ENCODE measurements around the gene FERMT2.
"Not testable (repeated sequence)": the region's sequence is repeated elsewhere in the genome, so short reads cannot be mapped to it uniquely, and the experiment has no call there.

FERMT2 gene

GRCh38 chr14:52895000-52895399 lies 55.9 kb downstream of the FERMT2 start:
- no peak for DNase-seq

DNA sequence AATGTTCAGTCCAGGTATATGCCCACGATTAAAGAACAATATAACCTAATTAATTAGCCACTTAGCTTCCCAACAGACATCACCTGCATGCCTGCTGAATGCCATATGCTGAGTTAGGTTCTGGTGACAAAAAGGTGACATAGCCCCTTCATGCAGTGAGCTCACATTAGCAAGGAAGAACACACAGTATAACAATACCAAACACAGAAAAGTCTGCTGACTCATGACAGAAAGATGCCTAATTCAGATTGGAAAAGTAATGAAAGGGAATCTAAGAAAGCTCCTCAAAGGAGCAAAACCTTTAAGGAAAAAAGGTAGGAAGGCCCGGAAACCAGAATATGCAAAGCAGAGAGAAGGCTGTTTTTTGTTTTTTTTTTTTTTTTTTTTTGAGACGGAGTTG lies 59.0 kb downstream of the FERMT2 start:
- DNase-seq: peak; percentile 15

DNA sequence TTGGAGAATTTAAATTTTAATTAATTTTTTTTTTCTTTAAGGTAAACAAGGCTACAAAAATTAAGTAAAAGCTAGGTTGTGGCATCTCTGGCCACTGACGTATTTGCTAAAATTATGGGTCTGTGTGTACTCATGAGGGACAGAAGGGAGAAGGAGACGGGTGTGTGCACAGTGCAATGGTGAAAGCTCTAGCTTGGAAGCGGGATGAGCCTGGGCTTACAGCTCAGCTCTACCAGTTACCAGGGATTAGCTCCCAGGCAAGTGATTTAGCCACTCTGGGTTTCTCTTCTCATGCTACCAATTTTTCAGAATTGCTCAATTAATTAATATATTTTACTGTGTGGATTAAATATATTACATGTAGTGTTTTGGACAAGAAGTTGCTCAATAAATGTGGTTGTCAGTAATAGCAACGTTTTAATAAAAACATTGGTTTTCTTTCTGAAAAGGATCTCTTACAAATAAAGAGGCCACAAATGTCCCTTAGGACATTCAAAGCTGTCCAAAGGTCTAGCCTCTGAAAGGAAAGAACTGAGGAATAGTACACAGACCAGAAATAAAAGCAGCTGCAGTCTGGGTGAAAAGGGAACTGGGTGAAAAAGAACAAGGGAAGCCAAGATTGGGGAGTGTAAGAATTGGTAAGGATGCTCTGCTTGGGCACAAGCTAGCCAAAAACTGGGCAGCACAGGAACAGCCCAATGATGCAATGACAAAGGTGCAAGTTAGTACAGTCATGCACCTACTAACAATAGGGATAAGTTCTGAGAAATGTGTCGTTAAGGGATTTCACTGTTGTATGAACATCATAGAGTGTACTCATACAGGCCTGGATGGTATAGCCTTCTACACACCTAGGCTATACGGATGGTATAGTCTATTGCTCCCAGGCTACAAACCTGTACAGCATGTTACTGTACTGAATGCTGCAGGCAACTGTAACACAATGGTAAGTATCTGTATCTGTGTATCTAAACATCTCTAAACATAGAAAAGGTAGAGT lies 61.7 kb downstream of the FERMT2 start:
- no peak for DNase-seq

- no peak for DNase-seq
These were observed 62.7 kb downstream of the FERMT2 start for GRCh38 chr14:52888159-52888558.

GRCh38 chr14:52885230-52885629 lies 65.6 kb downstream of the FERMT2 start:
- DNase-seq: no peak

- no peak for DNase-seq
These were observed 67.2 kb downstream of the FERMT2 start for GRCh38 chr14:52883658-52884057.

GRCh38 chr14:52882824-52883223 lies 68.0 kb downstream of the FERMT2 start:
- no peak for DNase-seq

GRCh38 chr14:52879958-52880357 lies 70.9 kb downstream of the FERMT2 start:
- DNase-seq: no peak

DNA sequence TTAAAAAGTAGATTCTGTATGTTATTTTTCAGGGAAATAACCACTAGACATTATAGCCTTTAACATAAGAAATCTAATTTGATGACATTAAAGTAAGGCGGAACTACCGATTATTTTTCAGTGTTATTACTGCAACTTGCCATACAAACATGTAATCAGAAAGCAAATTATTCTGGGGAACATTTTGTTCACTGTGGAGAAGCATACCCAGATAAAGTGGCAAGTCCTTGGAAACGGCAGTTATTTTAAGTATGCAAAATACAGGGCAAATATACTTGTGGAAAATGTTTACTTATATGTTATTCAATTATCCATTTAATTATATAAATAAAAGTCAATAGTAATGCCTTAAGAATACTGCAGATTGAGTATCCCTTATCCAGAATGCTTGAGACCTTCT lies 71.9 kb downstream of the FERMT2 start:
- no peak for DNase-seq

DNA sequence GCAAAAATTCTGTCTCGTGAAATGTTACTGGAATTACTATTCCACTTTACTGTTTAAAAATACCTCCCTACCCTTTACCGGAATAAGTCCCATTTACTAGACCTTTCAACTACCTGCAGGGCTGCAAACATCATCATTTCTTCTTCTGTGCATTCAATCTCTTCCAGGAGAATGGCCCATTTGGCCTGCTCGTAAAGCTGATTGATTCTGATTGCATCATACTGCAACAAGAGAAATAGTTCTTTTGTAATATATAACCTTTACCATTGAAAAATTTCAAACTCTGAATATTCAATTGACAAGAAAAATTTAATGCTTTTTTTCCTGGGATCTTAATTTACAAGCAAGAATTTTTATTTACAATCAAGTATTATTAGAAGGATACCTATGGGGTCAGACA lies 72.4 kb downstream of the FERMT2 start:
- DNase-seq: no peak

- DNase-seq: no peak
These were observed 73.2 kb downstream of the FERMT2 start for GRCh38 chr14:52877628-52878027.

DNA sequence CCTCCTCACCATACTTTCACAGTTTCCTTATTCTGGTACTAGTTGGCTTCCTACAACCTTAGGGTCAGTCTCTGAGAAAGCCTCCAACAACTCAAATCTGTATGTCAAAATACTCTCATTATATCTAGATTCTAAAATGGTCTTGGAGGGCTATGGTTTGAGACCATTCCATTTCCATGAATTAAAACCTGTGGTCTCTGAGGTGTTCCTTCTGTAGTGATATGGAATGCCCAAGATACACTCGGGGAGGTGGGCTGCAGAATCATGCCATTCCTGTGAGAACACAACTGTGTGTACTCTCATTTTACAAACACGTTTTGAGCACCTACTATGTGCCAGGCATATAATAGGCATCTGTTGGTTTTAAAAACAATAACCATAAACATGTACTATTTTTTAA lies 74.0 kb downstream of the FERMT2 start:
- DNase-seq: no peak

DNA sequence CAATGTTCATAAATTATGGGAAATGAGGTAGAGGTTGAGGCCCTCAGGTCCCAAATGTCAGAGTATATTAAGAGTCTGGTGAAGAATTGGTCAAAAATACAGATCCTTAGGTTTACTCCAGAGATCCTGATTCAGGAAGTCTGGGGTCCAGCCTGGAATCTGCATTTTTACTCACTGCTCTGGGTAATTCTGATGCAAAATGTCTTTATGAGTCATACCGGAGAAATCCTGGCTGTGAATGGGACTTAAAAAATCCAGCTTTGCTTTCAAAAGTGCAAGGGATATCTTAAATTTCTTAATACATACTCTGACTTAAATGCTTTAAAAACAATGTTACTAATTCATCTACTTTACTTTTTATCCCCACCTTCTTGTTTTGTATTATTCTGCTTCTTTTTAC lies 74.5 kb downstream of the FERMT2 start:
- no peak for DNase-seq

DNA sequence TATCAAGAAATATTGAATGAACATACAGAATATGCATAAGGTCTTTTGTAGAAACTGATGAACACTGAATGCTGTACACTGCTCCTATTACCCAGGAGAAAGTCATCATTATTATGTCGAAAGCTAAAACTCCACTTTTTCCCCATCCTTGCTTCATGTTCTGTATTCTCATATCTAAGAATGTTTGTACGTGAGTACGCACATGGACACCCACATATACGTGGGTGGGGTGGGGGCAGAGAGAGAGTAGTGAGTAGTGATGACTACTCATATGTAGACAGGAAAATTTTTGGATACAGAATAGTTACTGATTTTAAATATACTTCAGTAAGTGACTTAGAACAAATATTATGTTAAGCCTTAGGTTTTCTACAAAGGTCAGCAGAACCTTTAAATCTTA lies 75.1 kb downstream of the FERMT2 start:
- DNase-seq: no peak

DNA sequence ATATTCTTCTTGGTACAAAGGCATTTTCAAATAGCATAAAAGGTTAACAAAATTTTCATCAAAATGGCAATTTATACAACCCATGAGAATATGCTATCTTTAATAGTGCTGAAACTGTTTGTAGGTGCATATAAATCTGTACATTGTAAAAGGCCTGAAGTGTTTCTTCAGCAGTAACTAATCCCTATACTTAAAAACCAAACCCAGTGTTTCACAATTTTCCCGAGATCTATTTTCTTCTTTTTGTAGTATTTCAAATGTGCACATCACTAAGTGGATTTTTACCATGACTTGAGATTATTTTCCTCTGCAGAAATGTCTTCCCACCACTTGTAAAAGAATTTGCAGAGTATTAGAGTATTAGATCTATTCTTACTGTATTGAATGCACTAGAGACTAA lies 76.5 kb downstream of the FERMT2 start:
- DNase-seq: no peak

DNA sequence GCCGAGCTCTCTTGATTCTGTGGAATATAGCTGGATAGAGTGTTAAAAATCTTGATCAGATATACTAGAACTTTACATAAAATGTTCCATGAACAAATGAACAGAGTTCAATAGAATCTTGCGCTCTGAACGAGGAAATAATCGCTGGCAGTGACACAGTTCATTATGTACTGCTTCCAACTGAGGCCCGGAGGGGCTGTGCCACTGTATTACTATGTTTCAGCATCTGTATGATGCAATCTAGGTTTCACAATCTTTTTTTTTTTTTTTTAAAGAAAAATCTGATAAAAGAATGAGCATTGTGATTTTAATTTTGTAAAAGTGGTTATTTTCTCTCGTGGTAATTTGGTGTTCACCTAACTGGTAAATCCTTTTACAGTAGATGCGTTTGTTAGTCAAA lies 77.2 kb downstream of the FERMT2 start:
- no peak for DNase-seq

DNA sequence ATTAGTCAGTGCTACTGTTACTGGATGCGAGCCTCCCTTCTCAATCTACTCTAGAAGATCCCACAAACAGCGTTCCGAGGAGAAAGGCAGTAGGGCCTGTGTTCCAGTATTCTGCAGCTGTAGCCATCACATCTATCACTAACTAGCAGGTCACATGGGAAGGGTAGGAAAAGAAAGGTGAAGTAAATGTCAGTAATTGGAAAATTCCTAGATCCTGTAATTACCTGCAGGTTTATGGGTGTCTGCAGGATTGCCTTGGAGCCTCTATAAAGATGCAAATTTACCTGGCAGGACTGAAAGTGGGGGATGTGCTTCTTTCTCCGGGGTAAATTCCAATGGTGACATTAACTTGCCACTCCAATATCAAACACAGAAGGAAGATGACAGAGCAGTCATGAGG lies 77.8 kb downstream of the FERMT2 start:
- no peak for DNase-seq

GRCh38 chr14:52871606-52872005 lies 79.2 kb downstream of the FERMT2 start:
- no peak for DNase-seq

GRCh38 chr14:52868911-52869618 lies 81.8 kb downstream of the FERMT2 start:
- DNase-seq: no peak

GRCh38 chr14:52864893-52865292 lies 86.0 kb downstream of the FERMT2 start:
- not testable (repeated sequence) for DNase-seq

DNA sequence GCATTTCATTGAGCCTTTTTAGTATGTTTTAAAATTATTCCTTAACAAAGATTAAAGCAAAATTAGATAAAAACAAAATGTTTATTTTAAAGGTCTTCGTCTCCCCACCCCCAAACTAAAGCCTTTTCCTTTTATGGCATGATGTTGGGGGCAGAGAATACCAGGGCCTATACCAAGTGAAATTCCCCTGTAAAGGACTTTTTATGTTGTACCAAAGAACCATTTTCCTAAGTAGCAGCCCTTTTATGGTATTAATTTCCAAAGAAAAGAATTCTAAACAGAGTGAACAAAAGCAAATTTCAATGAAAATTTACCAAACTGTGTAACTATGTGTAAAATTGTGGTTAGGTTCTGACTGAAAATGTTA lies 87.5 kb downstream of the FERMT2 start:
- DNase-seq: no peak

- no peak for DNase-seq
These were observed 88.1 kb downstream of the FERMT2 start for GRCh38 chr14:52862632-52863333.

GRCh38 chr14:52861403-52861802 lies 89.4 kb downstream of the FERMT2 start:
- DNase-seq: no peak

GRCh38 chr14:52860910-52861309 lies 89.9 kb downstream of the FERMT2 start:
- no peak for DNase-seq

Measured in NCI-H2171 treated with DMSO at 0.1 percent for 48 hours (cell line).